AML-193 (cell line): ENCODE measurements around the gene SLC2A11.

Experiments used
- DNase-seq, 2 experiments: peaks; one replicate each; lab custom pipeline; 2025; lab: John Stamatoyannopoulos, UW

SLC2A11 gene, protein sequence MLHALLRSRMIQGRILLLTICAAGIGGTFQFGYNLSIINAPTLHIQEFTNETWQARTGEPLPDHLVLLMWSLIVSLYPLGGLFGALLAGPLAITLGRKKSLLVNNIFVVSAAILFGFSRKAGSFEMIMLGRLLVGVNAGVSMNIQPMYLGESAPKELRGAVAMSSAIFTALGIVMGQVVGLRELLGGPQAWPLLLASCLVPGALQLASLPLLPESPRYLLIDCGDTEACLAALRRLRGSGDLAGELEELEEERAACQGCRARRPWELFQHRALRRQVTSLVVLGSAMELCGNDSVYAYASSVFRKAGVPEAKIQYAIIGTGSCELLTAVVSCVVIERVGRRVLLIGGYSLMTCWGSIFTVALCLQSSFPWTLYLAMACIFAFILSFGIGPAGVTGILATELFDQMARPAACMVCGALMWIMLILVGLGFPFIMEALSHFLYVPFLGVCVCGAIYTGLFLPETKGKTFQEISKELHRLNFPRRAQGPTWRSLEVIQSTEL

DNA sequence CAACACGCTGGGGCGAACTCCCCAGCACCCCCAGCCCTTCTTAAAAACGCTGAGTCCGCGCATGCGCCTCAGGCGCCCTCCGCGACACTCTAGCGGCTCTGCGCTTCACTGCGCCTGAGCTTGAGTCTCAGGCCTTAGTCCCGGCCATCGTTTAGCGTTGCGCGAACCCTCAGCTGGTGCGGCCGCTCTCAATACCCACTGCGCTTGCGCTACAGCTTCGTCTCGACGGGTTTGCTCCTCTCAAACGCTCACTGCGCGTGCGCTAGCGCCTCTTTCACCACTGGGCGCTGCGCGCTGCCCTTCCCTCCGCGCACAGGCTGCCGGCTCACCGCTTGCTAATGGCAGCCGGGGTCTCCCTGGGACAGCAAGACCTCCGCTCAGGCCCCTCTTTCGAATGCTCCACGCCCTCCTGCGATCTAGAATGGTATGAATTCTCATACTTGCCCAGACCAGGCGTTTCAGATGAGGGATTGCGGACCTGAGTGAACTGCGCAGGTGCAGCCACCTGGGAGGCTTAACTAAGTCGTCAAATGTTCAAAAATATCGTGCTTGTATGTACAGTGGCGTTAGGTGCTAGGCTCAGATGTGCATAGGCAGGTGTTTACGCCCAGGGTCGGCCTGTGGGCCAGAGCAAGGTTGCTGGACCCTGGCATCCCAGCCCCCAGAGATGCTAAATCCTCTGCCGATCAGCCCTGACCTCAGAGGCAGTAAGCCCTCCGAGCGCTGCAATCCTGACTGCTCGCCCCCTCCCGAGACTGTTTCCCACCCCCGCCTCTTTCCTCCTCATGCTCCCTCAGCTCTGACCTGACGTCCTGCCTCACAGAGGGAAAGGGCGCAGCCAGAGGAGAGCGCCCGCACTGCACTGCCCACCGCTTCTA, at the start of gene SLC2A11:
Gene SLC2A11, plus strand, starts transcription at position 270 of the 878 bp plus-strand sequence. Its CDS starts 125 bp downstream, at position 395.
- DNase-seq: peak; percentile 95 to 98

DNA sequence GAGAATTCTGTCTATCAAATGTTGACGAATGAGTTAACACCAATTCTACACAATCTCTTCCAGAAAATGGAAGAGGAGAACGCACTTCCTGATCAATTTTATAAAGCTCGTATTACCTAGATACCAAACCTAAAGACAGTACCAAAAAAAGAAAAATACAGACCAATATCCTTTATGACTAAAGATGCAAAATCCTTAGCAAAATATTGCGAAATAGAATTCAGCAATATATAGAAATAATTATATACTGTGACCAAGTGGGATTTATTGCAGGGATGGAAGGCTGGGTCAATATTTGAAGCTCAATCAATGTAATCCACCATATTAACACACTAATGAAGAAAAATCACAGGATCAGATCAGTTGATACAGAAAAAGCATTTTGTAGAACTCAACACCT, 45.3 kb upstream of the SLC2A11 start:
- no peak for DNase-seq

DNA sequence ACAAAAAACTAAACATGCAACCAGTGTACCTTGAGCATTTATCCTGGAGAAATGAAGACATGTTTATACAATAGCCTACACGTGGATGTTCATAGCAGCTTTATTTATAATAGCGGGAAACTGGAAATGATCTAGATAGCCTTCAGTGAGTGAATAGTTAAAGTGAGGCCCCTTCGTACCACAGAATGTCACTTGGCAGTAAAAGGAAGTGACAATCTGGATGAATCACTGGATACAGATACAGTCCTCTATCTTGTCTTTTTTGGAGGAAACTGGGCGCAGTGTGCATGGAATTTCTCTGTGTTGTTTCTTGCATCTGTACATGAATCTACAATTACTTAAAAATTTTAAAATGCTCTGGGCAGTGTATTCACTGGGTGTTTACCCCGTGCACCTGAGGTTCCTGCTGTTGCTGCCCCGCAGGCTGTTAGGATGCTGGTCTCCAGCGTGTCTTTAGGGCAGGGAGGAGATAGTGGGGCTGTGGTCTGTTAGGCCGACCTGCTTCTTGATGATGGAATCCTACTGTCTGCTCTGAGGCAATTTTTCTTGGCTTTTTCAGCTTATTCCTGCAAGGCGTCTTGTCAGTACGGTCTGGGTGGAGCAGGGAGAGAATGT, 42.0 kb upstream of the SLC2A11 start:
- DNase-seq: no peak

DNA sequence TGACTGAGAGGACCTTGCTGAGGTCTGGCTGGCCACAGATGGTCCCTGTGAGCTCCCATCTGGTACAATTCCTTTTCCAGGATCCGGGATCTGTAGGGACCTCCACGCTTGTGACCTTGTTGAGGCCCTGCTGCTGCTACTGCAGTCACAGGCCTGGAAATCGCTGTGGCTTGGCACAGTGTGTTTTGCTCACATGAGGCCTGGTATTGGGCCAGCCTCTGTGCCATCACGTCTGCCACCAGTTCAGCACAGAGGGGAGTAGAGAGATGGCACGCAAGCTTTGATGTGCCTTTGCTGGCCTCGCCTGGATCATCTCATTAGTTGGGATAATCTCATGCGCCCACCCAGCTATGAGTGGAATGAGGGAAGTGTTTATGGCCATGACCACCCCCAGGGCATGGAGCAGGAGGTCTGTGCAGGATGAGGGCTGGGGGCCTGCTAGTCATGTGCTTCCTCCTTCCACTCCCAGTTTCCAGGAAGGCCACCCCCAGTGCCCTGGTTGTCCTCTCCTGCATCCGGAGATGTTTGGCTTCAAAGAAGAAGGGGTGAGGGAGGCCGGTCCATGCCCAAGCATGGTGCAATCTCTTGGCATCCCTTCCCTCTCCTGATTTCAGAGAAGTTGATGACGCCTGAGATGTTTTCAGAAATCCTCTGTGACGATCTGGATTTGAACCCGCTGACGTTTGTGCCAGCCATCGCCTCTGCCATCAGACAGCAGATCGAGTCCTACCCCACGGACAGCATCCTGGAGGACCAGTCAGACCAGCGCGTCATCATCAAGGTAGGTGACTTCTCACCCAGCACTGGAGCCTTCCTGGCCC, 41.3 kb upstream of the SLC2A11 start:
- DNase-seq: no peak

DNA sequence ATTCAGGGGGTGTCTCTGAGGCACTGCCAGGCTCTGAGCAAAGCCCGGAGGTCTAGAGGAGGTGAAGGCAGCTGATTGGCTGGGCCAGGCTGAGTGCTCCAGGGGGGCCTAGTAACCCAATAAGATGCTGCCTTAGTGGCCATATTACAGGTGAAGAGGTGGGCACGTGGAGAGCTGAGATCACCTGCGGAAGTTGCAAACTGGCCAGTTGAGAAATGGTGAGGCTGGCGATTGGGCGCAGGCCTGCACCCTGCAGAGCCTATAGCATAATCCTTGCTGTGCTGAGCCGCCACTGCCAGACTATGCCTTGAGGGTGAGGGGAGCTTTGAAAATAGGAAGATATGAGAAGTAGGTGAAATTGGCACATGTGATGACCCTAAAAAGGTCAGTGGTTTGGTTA, 40.5 kb upstream of the SLC2A11 start:
- no peak for DNase-seq

DNA sequence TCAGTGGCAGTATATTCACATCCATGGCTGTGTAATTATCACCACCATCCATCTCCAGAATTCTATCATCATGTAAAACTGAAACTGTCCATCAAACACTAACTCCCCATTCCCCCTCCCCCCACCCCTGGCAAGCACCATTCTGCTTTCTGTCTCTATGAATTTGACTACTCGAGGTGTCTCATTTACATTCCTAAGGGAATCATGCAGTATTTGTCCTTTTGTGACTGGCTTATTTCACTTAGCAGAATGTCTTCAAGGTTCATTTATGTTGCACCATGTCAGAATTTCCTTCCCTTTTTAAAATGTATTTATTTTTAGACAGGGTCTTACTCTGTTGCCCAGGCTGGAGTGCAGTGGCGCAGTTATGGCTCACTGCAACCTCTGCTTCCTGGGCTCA, 39.1 kb upstream of the SLC2A11 start:
- no peak for DNase-seq

DNA sequence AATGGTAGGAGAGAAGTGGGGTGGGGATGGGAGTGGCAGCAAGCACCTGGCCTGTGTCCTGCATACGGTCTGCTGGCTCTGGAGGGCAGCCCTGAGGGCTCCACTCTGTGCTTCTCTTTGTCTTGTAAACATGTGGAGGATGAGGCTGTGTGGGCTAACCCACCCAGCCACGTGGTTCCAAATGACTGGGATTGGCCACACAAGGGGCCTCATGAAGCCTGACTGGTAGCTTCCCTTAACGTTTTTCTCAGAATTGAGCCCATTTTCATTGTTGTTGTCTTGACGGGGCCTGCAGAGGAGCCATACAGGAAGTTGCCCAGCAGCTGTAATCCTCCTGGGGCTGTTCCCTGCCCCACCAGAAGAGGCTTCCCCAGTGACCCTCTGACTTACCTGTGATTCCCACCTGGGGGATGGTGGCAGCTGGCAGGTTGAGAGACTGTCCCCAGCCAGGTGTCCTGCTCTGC, 36.9 kb upstream of the SLC2A11 start:
- DNase-seq: no peak

DNA sequence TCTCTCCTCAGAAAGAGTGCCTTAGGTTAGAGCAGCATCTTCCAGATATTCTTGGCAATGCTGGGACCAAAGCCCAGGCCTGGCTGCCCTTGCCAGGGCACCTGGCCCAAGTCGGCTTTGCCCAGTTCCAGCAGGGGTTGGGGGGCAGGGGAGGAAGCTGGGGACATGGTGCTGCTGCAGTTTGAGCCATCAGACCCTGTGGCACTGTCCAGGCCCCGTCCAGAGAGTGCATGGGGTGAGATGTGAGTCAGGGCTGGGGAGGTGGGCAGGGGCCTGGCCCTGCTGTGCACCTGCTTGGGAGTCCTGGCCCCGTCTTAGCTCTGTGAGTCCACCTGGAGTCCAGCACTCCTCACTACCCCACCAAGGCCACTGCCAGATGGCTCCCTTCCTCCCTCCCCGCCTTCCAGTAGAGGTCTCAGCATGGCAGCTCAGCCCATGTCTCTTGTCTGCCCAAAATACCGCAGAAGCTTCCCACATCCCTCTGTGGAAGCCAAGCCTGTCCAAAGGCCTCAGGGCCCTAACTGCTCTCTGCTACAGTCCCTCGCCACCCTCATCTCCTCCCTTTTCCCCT, 35.5 kb upstream of the SLC2A11 start:
- no peak for DNase-seq

DNA sequence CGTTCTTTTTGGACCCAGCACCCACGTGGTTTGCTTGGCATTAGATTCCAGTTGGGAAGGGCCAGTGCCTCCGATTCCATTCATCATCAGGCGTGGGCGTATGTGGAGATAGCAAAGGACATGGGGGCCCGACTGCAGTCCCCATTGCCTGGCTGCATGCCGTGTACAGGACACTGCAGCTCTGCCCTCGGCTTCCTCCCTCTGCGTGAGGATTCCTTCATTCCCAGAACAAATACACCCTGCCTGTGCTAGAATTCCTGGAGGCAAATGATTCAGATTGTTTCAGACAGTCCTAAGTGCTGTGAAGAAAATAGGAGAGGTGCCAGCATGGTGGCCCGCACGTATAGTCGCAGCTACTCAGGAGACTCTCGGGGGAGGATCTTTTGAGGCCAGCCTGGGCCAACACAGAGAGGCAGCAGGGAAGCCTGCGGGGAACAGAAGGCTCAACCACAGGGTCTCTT, 34.3 kb upstream of the SLC2A11 start:
- no peak for DNase-seq

DNA sequence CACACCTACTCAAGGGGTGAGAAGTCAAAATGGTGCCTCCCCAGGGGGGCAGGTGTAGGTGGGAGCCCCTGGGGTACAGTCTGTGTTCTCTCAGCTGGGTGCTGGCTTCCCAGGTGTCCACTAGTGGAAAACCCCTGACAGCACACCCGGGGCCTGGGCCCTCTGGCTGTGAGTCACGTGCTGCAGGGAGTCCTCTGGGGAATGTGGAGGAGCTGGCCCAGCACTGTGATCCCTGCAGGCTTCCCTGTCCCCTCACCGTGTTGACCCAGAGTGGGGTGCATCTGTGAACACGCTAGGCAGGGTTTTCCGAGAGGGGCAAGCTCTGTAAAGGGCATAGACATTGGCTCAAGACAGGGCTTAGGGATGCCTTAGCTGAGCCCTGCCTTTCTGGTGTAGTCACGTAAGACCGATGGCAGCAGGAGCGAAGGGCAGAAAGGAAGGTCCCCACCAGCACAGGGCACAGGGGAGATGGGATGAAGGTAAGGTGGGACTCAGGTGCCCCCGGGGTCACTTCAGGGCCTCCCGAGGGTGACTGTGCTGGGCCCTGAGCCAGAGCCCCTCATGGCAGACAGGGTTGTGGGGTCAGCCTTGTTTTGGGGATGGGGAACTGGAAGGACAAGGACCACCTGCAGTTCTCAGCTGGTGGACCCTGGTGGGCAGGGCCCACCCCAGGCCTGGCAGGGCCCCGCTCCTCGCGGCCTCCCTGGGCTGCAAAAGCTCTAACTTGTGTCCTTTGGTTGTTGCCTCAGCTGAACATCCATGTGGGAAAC, 33.0 kb upstream of the SLC2A11 start:
- no peak for DNase-seq

DNA sequence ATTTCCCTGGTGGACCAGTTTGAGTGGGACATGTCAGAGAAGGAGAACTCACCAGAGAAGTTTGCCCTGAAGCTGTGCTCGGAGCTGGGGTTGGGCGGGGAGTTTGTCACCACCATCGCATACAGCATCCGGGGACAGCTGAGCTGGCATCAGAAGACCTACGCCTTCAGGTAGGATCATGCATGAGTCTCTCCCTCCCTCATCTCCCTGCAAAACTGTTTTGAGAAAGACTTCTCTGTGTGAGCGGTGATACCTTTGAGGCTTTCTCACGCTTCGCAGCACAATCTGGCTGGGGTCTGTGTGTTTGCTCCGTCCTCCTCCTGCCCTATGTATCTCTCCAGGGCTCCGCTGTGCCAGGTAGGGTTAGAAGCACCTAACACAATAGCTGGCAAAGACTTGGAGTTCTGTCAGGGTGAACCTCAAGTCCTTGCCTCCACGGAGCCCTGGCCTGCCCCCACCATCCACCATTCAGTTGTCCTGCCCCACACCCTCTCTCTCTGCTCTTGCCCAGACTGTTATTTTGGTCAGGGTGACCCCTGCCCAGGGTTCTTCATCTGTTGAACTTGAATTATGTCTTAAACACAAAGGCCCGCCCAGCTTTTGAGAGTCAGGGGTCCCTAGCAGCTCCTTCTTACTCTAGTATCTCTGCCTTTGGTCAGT, 32.3 kb upstream of the SLC2A11 start:
- DNase-seq: no peak

DNA sequence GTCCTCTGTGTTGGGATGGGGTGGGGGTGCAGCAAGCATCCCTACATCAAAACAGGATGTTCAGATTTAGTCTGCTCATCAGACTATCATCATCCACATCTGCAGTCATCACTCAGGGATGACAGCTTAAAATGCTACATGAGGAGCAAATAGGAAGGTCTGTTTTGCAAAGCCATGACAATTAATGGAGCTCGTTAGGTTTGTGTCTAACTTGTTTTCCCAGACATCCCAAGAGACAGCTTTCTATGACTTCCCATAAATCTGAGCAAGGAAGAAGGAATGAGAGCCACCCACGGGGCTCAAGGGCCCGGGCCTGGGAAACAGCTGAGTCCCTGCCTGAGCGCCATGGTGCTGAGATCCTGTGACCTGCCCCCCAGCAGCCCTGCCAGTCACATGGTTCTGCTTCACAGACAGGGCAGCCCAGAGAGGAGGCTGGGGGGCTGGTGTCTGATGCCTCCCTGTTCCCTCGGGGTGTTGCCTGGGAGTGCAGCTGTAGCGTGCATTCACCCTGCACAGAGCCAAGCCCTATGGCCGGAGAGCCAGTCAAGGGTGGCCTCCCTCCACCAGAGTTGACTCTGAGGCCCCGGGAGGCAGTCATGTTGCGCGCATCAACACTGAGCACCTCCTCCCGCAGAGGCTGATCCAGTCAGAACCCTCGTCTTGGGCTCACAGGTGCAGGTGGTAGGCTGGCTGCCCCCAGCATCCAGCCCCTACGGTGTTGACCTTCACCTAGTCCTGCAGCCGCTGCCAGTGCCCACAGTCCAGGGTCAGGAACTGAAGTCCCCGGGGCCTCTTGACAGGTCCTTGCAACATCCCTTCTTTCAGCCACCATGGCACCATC, 30.9 kb upstream of the SLC2A11 start:
- DNase-seq: no peak

DNA sequence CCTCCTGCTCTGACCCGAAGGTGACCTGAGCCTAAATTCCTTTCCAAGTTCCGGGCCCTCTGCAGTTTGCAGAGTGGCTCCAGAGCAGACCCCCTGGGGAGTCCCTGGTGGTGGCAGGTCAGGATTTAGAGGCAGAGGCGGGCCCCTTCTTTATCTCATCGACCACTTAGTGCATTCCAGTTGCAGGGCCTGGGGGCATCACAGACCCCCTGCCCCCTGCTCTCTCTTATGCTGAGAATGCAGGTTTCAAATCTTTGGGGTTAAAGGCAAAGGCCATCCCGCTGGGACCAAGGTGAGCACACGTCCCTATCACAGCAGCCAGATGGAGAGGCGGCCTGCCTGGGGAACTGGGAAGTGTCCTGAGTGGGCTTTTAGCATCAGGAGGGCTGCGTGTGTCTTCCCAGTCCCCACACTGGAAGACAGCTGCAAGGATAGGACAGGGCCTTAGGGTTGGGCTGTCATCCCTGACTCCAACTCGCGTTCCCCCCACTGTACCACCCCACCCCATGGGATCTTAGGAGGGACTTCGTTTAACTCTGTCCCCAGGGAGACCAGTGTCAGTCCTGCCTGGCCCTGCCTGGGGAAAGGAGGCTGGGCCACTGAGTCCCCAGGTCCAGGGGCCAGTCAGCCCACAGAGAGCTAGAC, 30.2 kb upstream of the SLC2A11 start:
- no peak for DNase-seq

DNA sequence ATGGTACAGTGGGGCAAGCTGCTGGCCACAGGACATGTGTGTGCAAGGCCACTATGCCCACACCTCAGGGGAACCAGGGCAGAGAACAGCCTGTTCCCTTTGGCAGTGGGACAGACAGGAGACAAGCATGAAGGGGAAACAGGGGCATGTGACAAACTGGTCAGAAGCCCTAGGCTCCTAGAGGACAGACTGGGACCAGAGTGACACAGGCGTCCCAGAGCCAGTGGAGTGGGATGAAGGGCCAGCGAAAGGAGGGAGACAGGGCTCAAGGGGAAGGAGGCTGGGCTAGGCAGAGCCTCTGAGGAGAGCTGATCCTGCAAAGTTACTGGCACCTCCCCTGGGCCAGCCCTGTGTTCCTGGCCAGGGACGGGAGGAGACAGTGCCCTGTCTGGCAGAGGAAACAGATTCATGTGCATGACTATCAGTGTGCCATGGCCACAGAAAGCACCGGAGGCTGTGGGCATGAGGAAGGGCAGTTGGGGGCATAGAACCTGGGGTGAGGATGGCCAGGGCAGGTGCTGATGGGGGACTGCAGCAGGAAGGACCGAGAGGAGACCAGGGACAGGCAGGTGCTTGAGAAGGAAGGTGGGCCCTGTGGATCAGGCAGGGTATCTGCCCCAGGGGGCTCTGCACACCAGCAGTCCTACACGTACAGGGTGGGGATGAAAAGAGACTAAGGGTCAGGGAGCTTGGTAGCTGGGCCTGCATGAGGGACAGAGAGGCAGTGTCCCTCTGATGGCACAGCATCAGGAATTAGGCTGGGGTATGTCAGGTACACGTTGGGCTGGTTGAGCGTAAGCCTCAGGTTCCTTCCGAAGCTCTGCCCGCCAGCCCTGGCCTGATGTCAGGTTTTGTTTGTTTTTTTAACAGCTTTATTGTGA, 28.6 kb upstream of the SLC2A11 start:
- no peak for DNase-seq

DNA sequence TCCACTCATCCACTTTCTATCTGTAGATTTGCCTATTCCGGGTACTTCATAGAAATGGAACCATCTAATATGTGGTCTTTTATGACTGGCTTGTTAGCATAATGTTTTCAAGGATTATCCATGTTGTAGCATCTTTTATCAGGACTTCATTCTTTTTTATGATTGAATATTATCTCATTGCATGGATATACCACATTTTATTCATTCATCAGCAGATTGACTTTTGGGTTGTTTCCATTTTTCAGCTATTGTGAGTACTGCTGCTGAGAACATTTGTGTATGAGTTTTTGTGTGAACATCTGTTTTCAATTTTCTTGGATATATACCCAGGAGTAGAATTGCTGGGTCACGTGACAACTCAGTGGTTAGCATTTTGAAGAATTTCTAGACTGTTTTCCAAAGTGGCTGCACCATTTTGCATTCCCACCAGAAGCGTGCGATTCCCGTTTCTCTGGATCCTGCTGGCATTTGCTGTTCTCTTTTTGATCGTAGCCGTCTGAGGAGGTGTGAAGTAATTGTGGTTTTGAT, 27.8 kb upstream of the SLC2A11 start:
- DNase-seq: no peak

DNA sequence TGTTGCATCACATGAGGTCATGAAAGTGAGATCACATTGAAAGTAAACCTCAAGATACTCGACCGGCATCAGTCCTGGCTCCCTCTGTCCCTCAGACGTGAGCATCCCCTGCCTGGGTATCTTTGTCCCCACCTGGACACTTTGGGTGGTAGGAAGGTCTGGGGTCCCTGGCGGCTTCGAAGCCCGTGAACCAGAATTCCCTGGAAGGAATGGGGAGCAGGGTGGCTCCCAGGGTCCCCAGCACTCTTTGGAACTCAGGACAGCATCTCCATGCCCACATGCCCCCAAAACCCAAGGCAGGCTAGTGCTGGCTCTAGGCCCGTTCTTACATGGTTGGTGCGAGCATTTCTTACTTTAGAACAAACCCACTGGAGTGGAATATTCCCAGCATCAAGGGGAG, 26.4 kb upstream of the SLC2A11 start:
- DNase-seq: no peak

DNA sequence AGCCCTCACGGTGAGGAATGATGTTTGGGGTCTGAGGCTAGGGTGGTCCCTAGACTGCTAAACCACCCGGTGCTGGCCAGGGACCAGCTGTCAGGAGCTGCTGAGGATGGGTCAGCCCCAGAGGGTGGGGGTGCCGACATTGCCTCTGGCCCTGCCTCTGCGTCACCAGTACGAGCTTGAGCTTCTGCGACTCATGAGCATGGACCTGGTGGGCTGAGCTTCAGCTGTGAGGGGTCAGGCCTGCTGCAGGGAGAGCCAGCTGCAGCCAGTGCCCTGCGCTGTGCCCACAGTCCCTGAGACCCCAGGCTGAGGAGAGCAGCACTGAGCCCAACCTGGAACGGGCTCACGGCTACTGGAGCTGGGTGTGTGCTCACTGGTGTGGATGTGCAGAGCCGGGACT, 25.9 kb upstream of the SLC2A11 start:
- DNase-seq: no peak
